Activated T-cell treated with anti-CD3 and anti-CD28 coated beads for 1 hour (primary cell): ENCODE data around the gene MIPEP.

Experiments used
- DNase-seq: peaks from one replicate; pipeline ENCODE4 v3.0.0-alpha.2; 2020; ENCODE audit warnings: low read depth

The MIPEP gene

DNA sequence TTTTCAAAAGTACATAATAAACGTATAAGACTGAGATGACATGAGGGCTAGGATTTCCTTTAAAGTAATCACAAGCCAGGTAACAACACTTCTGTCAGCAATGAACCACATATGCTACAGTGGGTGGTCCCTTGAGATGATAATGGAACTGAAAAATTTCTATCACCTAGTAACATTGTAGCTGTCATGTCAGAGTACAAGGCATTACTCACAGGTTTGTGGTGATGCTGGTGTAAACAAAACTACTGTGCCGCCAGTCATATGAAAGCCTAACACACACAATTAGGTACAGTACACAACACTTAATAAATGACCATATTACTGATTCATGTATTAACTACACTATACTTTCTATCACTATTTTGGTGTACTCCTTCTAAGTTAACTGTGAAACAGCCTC lies 36.8 kb downstream of the MIPEP start:
- no peak for DNase-seq

DNA sequence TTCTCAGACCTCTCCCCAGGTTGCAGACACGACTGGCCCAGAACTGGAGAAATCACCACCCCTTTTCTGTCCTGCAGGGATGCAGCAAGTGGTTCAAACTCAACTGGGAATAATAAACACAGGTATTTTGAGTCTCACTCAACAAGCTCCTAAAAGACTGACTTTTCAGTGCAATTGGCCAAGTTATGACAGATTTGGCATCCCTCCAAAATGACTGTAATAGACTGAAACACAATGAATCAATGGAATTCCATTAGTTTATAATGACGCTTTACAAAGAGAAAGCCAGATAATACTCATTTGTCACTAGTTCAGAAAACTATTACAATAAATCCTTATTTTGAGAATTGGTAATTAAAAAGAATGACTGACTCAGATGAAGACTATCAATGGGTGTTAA lies 38.1 kb downstream of the MIPEP start:
- no peak for DNase-seq

DNA sequence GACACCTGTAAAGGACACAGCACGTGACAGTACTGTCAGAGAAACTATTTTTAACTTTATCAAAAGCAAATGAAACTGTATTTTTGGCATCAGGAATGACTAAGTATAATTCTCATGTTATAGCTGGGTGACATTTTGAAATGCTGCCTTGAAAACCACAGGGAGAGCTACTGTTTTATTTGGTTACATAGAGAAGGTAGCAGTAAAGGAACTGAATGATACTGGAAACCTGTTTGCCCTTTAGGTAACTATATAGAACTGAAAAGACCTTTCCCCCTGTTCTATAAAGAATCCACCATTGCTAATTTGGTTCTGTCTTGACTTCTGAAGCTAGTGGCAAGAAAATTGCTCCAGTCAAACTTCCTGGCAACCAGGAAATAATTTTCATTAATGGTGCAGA lies 39.1 kb downstream of the MIPEP start:
- no peak for DNase-seq

DNA sequence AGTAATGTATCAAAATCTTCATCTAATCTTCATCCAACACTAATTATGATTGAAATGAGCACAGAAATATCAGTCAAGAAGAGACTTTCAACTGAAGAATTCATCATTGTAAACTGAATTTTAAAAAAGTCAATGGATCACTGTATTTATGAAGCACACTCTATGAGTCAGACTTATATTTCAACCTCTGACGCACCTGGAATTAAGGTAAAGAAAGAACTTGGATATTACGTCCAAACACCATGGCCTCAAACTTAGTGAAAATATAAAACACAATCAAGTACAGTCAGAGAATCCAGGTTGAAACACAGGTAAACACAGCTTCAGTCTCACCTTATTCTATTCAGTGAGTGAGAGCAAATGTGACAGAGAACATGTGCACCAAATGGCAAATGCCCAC lies 39.5 kb downstream of the MIPEP start:
- DNase-seq: no peak

DNA sequence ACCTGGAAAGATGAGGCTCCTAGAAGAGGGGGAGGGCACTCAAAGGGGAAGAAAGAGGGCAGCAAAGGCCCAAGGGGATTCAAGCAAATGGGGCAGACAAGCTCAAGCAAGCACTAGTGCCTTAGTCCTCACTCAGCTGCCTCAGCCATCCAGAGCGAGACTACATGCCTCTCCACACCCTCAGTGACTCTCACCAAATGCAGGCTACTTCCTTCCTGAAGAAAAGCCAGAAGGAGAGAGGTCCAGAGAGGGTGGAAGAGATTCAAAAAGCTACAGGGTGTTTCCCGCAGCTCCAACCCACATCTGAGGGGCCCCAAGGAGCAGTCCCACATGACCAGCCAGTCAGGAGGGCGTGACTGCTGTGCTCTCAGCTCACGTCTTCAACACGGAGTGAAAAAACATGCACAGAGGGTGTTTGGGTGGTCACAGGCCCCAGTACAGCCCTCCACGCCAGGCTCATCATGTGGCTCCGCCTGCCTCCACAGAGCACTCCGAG lies 40.5 kb downstream of the MIPEP start:
- no peak for DNase-seq

DNA sequence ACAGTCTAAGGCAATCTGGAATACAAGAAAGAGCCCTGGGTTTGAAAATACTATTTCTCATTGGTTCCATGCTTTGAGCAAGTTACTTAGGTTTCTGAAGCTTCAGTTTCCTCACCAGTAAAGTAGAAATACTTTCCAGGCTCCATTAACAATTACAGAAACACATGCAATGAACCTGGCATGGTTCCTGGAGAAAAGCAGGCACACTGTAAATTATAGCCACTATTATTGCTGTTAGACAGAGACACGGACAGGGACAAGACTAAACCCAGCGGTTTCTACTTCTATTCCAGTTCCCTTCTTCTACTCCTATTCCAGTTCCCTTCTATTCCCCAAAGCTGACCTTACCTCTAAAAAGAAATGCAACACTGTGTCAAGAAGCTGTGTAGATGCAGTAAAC lies 41.2 kb downstream of the MIPEP start:
- DNase-seq: no peak

DNA sequence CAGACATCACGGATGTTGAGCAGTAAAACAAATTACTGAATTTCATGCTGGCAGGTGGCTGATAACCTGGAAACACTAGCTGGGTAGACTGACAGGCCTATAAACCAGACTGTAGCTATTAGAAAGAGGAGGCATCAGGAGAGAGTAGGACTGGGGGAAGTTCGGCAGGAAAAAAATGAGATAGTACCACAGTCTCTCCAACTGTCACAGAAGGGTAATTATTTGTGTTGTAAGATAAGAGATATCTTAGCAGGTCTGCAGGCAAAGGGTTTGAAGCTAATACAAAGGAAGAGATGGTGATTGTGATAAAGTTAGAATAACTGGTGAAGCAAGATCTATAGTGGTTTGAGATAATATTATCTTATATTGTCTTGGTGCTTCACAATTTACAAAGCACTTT lies 41.7 kb downstream of the MIPEP start:
- no peak for DNase-seq

DNA sequence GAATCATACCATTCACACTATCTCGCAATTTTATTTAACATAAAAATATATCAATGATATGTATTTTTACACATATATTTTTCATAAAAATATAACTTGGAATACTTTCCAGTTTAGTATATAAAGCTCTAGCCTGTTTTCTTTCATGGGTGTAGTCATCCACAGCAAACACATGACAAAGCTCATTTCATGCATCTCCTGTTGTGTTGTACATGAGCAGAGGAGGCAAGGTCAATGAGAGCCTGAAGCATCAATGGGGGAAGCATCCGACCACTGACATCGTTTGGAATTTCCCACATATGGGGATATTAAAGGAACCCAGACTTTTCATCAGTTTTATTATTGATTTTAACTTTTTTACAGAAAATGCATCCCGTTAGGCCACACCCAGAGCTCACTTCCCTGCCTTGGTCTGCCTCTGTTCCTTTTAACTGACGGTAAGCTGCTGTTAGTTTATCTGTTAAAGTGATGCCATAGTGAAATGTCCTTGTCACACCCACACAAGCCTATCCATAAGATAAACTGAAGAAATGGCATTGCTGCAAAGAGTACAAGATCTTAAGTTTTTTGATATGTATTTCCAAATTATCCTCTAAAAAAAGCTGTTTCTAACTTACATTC lies 44.0 kb downstream of the MIPEP start:
- DNase-seq: no peak

DNA sequence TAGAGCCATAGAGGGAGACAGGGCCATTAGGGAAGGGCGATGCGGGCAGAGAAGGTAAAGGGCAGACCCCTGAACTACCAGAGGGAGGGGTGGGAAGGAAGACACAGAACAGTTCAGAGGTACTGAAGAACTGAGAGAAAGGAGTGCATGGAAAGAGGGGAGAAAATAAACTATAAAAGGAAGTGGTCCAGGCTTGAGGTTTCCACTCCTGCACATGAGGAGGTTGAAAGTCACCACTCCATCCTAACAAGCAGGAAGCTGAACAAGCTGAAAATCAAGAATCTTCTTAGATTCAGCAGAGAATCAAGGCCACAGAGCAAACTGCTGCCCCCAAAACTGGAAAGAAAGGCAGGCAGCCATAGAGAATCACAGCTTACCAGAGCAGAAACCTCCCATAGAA lies 45.1 kb downstream of the MIPEP start:
- DNase-seq: no peak

DNA sequence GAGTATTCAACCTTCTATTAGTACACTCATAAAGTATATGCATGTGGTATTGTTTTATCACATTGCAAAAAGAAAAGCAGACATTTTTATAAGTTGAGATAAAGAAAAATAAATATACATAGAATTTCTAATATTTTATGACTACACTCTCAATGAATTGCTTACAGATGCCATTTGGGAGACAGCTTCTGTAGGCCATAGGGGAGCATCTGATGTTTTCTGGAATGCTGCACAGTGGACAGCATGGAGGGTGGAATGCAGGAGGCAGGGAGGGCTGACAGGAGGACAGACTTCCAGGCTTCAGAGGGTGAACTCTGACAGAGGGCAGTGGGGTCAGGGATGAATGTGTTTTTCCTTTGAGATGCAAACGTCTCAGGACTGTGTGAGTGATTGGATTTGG lies 45.8 kb downstream of the MIPEP start:
- DNase-seq: no peak

DNA sequence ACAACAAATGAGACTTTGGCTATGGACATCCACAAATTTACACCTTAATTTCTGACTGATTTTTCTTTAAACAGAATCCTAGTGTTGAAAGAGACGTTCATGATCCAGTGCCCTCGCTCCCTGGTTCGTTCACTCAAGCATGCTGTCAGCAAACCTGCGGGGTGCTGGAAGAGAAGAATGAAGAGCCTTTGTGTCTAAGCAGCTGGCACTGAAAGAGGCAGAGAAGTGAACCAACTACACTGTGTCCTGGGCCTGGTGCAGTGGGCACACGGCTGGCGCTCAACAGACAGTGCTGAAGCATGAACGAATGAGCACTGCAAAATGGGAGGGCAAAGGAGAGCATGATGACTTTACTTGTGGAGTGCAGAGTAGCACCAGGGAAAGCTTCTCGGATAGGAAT lies 46.8 kb downstream of the MIPEP start:
- no peak for DNase-seq

DNA sequence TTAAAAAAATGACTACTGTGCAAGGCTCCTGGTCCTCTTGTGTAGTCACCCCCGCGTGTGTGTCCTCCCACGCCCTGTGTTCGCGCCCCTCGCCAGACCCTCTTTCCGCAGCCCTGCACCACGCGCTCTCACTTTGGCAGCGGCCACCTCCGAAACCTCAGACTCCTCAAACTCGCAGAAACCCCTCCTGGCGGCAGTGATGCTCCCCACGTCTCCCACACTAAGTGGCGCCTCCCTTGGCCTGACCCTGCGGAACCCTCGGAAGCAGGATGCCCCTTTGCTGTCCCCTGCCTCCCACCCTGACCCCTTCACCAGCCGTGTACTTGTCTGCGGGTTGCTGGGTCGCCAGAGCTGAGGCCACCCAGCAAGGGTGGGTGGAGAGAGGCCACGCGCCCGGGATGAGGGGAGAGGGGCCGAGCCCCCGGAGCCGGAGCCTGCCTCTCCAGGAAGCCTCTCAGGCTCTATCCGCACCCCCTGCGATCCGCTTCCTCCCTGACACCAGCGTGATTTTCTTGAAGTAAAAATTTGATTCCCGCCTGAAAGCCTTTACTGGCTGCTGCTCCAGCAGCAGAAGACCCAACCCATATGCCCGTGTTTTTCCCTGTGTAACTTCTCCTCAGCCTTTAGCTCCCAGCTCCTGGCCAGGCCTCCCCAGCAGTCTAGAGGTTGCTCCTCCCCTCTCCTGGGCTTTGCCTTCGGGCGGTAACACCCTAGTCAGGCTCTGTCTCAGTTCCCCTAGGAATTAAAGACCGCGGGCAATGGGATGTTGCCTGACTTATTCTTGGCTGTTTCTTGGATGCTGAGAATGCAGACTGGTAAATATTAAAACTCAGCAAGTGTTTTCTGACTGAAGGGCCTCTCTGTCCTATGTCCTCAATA lies 55.2 kb downstream of the MIPEP start:
- no peak for DNase-seq

DNA sequence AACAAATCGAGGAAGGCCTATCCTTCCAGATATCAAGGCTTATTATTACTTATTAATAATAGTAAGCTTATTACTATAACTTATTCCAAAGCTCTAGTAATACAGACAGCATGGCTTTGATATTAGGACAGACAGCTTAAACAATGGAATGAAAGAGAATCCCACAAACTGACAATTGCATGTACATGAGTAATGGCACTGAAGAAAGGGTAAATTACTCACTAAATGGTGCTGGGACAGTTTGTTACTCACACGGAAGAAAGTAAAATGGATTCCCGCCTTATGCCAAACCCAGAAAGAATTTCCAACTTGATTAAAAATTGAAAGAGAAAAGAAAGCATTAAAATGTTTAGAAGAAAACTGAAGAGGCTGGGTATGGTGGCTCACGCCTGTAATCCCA lies 60.3 kb downstream of the MIPEP start:
- DNase-seq: no peak

DNA sequence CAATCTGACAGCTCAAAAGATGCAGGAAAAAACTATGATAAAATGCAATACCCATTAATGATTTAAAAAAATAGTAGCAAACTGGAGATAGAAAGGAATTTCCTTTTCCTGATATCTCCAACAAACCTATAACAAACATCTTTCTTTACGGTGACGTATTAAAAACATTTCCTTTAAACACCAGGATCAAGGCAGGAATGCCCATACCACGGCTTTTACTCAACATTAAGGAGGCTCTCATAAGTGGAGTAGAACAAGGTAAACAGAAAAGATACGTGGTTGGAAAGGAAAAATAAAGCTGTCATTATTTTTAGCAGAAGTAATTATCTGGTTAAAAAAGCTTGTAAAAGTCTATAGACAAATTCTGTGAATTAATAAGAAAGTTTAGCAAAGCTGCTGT lies 61.1 kb downstream of the MIPEP start:
- DNase-seq: no peak

DNA sequence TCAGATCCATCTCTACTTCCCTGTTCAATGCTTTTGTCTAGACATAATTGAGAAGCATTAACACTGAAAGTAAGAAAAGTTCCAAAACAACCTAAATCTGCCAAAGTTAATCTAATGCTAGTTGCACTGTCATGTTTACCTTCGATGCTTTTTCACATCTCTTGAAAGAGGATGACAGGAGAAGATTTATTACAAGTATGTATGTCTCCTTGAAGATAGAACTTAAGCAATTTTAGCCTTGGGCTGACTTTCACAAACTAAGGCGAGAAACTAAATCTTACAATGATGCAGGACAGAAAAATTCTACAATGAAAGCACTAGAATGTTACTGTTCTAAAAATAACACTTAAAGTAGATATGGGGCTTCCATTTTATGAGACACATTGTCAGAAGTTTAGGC lies 64.0 kb downstream of the MIPEP start:
- DNase-seq: no peak

DNA sequence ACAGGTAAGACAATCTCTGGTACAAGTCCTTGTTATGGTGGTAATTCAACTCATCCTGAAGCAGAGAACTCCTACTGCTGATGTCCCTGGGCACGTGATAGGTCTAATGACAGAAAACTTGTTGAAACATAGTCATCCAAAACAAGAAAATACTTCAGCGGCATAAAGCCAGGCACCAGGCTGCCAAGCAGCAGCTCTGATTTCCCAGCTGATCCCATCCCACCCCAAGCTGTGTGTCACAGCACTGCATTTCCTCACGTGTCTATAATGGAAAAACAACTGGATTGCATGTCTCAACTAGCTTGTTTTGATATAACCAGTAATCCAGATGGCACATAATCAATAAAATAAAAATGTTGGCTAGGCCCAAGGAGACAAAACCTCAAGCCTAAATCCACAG lies 64.8 kb downstream of the MIPEP start:
- no peak for DNase-seq

DNA sequence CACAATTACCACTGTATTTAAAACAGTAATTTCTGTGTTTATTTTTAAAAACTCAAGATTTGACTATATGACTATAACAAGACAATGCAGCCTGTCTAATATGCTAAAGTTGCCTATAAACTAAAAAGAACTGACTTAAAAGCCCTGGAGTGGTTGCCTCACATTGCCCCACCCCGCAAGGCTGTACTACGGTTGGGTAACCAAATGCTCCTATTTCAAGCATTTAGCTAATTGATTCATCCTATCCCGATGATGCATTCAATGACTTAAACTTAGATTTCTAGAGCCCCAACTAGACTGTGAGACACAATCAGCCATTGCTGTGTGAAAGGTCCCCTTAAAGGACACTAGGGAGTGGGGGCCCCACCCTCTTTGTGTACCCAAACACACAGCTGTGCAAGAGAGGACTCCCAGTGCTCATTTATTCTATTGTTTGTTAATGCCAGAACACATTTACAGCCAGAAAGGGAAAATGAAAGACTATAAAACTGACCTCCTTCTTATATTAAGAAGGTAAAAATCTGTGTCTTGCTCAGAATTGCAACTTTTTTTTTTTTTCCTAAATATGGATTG lies 66.9 kb downstream of the MIPEP start:
- no peak for DNase-seq

DNA sequence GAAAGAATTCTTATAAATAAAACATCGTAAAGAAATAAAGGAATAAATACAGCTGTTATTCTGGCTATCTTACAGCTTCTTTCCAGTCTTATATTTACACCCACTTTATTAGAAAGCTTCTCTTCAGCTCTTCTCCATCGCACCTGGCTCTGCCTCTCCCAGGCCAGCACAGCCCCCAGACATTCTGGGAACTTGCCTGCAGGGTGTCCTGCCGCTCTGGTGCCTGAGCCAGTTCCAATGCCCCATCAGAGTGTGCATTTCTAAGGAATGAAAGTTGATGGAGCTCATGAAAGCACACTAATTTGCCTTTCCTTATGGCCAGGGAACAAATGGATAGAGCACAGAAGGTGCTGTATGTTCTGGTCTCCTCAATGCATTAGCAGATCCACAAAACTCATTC lies 68.7 kb downstream of the MIPEP start:
- DNase-seq: no peak

DNA sequence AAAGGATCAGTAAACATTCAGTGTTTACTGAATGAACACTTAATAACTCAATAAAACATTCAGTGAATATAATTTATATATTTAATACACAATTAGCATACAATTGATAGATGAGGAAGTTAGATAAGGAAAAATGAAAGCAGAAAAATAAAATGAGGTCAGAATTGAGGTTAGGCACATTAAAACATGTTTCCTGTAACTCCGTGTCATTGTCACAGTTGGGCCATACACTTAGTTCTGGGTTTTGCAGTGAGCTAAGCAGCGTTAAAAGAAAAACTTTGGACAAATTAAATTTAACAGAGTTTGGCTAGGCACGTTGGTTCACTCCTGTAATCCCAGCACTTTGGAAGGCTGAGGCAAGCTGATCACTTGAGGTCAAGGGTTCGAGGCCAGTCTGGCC lies 71.4 kb downstream of the MIPEP start:
- no peak for DNase-seq

DNA sequence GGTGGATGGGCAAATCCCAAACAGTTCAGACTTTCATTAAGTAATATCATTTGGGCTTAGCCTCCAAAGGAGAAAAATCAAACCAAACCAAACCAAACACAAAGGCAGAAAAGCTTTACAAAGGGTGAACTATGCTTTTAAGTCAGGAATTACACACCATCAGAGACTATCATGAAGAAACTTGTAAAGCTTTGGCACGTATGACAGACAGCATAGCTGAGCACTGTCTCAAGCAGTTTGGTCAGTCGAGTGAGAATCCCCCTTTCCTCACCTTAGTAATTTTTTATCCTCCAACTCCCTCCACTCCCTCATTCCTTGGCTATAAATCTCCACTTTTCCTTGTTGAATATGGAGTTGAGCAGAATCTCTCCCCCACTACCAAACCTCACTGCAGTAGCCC lies 72.1 kb downstream of the MIPEP start:
- no peak for DNase-seq

DNA sequence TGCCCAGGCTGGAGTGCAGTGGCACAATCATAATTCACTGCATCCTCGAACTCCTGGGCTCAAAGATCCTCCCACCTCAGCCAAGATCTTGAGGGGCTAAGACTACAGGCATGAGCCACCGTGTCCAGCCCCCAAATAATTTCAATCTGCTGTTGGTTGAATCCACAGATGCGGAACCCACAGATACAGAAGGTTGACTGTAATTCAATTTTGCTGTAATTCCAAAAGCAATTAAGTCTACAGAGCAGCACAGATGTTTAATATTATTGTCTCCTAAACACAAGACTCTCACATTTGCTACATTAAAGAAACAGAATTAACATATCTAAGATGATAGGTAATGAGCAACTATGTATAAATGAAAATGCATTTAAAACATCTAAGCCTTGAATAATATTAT lies 75.6 kb downstream of the MIPEP start:
- no peak for DNase-seq

DNA sequence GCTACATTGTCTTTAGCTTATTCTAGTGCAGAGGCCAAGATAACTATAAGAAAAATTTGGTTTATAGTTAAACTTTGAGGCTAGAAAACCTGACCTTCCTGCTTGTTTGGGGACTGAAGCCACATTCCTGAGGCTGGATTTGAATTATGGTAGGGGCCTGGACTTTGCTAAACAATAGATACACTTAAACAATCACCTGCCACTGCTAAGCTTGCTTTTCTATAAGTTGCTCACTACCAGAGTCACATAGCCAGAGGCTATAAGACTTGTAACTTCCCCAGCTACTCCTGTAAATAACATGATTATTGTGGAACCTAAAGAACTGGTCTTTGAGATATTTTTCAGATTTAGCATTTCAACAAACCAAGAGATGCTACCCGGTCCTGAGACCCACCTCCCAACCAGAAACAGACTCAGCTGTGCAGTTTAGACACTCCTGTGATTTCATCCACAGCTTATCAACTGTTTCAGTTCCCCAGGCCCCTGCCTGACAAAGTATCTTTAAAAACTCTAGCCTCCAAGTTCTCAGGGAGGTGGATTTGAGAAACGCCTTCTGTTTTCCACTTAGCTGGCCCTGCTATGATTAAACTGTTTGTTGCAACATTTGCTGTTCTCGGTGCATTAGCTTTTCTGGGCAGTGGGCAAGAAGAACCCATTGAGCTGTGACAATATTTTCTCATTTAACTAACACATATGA lies 77.7 kb downstream of the MIPEP start:
- no peak for DNase-seq
